ENCODE results near the gene ADRA1B. TPM values are rescaled to one million over a fixed set of nuclear protein-coding genes. Genes with fewer than 3 reads are reported as not detected.

The ADRA1B gene
- total and polyA plus RNA-seq, 2 of the 8 experiments (the other 6 are each of a cell fraction or from before 2014, with no cell fraction given), result not detected

DNA sequence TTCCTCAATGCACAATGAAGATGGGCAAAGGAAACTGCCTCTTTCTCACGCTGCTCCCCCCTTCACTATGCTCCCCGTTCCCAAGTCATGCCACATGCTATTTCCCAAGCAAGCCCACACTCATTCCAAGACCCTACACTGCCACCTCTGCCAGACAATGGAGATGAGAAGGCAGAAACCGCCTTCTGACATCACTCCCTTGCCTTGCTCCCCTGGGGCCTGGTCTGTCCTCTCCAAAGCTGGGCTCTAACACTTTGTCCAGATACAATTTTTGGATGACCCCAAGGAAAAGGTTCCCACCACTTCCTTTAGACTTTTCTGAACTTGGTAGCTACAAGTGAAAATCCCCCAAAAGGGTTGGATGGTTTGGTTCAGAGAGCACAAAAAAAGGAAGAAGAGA is 7.2 kb upstream of the ADRA1B start:
- Histone ChIP-seq H3K4ac (replicated peaks; ENCODE audit: insufficient read length, low read depth, low read length) (no peak overlapping the region), H3K4me1 (replicated peaks in 1 of 4; ENCODE audit: control insufficient read depth in 3 of 4, insufficient read depth in 4 of 4, low read length in 3 of 4) (peaks cover 0 to 4% (median 2%) of the 10 kb centered on the region in 4 experiments; a peak in 1 of 7 replicates), H2BK15ac (ENCODE audit: low read length) (no peak overlapping the region), H3K4me3 (ENCODE audit: extremely low read depth in 1 of 4, insufficient read depth in 2 of 4, low read depth in 3 of 4, low read length in 4 of 4) (no peak overlapping the region), H2BK12ac (ENCODE audit: low read depth, low read length) (no peak overlapping the region), H3K23me2 (ENCODE audit: low read depth, low read length) (no peaks in the 10 kb centered on the region), H2BK5ac (ENCODE audit: low read depth, low read length) (no peak overlapping the region), H3K27me3 (replicated peaks in 1 of 4; ENCODE audit: control insufficient read depth in 3 of 4, extremely low read depth in 1 of 4, insufficient read depth in 3 of 4, low read length in 3 of 4) (peaks cover 0 to 2% (median under 1%) of the 10 kb centered on the region in 4 experiments; a peak in 2 of 7 replicates), H3K14ac (ENCODE audit: insufficient read length) (no peak overlapping the region), H3K79me2 (ENCODE audit: control insufficient read depth in 1 of 2, insufficient read depth in 2 of 2, low read length in 2 of 2) (no peaks in the 10 kb centered on the region), H3K79me1 (ENCODE audit: low read depth, low read length) (no peaks in the 10 kb centered on the region), H2AK5ac (ENCODE audit: low read depth, low read length) (no peak overlapping the region), H4K91ac (replicated peaks; ENCODE audit: insufficient read length, low read length) (no peak overlapping the region), H3K9me3 (ENCODE audit: insufficient read depth in 2 of 2, low read depth in 1 of 2, low read length in 1 of 2) (no peaks in the 10 kb centered on the region), H3K23ac (ENCODE audit: insufficient read length) (no peak overlapping the region), H4K20me1 (replicated peaks in 1 of 2; ENCODE audit: control insufficient read depth in 1 of 2, insufficient read depth in 2 of 2, low read length in 2 of 2) (no peaks in the 10 kb centered on the region), H3K4me2 (ENCODE audit: insufficient read depth in 1 of 2, low read depth in 2 of 2, low read length in 2 of 2) (no peak overlapping the region), H2AFZ (ENCODE audit: low read length) (peak overlapping the region; percentile 54; the same call in 1 of the 2 replicates), H2BK20ac (ENCODE audit: low read length) (no peak overlapping the region), H3K56ac (replicated peaks; ENCODE audit: insufficient read length, low read depth, low read length) (no peak overlapping the region), H4K8ac (ENCODE audit: extremely low read depth, insufficient read depth, low read length) (no peak overlapping the region), H3K27ac (ENCODE audit: low read depth, low read length) (no peak overlapping the region), H3K18ac (ENCODE audit: extremely low read depth, low read length) (no peak overlapping the region), H4K5ac (ENCODE audit: insufficient read length, low read depth, low read length) (no peak overlapping the region), H2BK120ac (replicated peaks; ENCODE audit: low read depth, low read length) (no peak overlapping the region), H3K9ac (replicated peaks in 1 of 4; ENCODE audit: extremely low read depth in 1 of 4, low read depth in 3 of 4, low read length in 3 of 4) (no peak overlapping the region), H3K36me3 (ENCODE audit: control insufficient read depth in 2 of 4, insufficient read depth in 4 of 4, low read length in 3 of 4) (no peaks in the 10 kb centered on the region)
- ChIA-PET CTCF (ENCODE audit: partially characterized antibody) (interaction anchor here (1.5 to 1.8 kb wide), 2 partner anchors 35 to 78 kb away, joined by 3 to 4 read pairs; no protein-coding TSS in a partner anchor), POLR2A (ENCODE audit: partially characterized antibody) (no interaction called here)
- TF ChIP-seq RAD21 (IDR thresholded peaks at IDR 0.05 in 1 of 2, conservative IDR thresholded peaks at IDR 0.05 in 1 of 2; ENCODE audit: low read depth in 2 of 2, low read length in 2 of 2), result 0 out of 4 replicates have a peak, but pooled peaks of 1 of the 2 experiments have one; percentile 7
- no peak for TF ChIP-seq SP2 (IDR thresholded peaks at IDR 0.05; ENCODE audit: low read length)
- FAIRE-seq, result no peak
- no peak for DNase-seq (ENCODE audit: low read depth in 1 of 2, low spot score in 2 of 2)
- 78% methylated on average over 3 of the region's 3 CpGs; no CpG with 5 or more reads in 1 of the 2 experiments for WGBS, 2 experiments (ENCODE audit: extremely low coverage in 1 of 2, insufficient coverage in 1 of 2, insufficient read length in 1 of 2, insufficient replicate concordance in 2 of 2, low coverage in 1 of 2, low lambda C conversion rate in 2 of 2, missing lambda C conversion rate in 1 of 2)
